Stimulated activated CD4-positive, alpha-beta T cell treated with anti-CD3 and anti-CD28 coated beads, Interleukin-2, amount 100 ng/mL, for 48 hours (primary cell): ENCODE results near the gene CRELD2.

Source experiments
- DNase-seq, 2 donors: peaks; one replicate each; pipeline ENCODE4 v3.0.0-alpha.2; 2020

CRELD2 gene

DNA sequence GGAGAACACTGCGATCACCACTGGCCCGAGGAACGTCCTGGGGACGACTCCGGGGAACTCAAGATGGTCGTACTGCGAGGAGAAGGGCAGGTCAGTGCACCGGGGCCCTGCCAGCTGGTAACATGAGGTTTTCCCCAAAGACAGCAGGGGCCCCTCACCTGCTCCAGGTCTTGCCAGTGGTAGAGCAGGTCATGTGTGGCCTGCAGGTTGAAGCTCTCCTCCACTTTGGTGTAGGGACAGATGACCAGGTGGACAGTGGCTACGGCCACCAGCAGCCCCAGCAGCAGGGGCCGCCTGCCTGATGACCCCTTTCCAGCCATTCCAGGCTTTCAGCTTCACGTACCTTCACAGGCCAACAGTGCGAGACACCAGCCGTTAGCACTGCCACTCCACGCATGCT lies 5.0 kb upstream of the CRELD2 start:
- DNase-seq = no peak

DNA sequence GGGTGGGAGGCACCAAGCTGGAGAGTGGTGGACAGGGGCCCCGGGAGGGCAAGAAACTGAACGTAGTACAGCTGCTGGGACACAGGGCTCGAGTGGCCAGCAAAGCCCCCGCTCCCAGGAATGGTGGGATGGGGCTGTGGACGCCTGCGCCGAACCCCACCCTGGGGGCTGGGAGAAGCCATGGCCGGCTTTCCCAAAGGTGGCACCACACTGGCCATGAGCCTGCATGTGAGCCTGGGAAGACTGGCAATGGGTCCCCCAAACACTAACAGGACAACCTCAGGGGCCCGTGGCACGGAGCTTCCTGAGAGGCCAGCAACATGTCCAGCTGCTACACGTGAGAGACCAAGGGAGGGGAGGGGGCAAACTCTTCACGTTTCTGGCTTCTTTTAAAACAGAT lies 4.2 kb upstream of the CRELD2 start:
- DNase-seq = no peak

DNA sequence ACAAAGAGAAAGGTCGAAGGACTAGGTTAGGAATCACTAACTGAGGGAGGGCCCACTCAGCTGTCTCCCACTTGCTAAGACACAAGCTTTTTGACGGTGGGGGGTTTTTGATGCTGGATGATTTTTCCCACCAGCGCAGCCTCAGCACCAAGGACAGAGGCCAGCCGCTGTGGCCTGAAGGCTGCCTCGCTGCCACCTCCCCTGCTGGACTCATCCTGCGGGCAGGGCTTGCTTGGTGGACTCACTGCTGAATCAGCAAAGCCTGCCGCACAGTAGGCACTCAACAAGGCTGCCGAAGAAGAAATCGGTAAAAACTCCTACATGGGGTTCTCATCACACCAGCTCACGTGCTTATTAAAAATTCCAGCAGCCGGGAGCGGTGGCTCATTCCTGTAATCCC lies 2.8 kb upstream of the CRELD2 start:
- no peak for DNase-seq

DNA sequence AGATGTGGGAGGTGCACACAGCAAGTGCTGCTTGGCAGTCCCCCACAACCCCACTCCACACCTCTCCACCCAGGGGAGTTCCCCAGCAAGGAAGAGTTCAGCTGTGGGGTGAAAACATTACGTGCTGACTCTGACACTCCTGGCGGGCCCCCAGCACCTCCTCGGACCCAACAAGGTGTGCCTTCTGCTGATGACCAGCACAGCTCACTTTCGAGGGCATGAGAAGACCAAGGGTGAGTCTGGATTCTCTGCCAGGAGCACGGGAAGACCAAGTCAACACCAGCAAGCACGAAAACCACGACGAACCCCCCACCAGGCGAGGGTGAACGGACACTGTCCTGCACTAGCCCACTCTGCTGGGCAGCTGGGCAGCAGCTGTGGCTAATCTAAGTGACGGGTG lies 1.6 kb upstream of the CRELD2 start:
- no peak for DNase-seq

DNA sequence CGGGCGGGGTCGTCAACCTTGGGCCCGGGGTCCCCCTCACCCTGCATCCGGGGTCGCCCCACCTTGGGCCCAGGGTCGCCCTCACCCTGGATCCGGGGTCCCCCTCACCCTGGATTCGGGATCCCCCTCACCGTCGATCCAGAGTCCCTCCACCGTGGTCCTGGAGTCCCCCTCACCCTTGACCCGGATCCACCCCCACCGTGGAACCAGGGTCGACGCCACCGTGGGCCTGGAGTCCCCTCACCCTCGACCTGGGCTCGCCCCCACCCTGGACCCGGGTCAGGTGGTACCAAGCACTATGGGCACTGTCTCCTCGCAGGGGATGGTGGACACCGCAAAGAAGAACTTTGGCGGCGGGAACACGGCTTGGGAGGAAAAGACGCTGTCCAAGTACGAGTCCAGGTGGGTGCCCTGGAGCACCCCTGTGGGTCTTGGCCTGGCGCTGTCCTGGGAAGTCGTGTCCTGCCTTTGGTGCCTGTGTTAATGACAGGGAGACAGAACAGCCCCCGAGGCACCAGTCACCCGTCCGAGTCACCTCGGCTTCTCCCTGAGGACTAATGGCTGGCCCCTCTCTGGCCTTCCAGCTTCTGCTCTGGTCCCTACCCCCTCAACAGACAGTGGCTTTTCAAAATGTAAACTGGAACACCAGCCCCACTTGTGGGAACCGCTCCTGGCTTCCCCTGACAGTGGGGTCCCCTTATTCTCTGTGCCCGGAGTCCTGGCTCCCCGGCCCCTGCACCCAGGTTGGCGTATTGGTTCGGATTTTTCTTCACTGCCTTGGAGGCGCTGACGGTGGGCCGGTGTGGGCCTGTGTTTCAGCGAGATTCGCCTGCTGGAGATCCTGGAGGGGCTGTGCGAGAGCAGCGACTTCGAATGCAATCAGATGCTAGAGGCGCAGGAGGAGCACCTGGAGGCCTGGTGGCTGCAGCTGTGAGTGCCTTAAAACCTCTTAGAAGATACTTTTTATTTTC lies 762 bp downstream of the CRELD2 start:
- no peak for DNase-seq

DNA sequence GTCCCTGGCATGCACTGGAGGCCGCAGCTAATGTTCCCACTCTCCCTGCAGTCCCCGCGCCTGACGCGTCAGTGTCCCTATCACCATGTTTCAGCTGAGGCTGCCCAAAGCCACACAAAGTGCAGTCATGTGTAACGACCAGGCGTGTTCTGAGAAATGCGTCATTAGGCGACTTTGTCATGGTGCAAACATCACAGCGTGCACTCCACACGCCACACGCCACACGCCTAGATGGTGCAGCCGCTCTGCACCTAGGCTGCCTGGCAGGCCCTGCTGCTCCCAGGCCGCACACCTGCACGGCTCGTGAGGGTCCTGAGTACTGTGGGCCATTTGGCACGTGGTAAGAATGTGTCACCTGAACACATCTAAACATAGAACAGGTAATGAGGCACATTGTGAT lies 2.4 kb downstream of the CRELD2 start:
- DNase-seq = no peak

DNA sequence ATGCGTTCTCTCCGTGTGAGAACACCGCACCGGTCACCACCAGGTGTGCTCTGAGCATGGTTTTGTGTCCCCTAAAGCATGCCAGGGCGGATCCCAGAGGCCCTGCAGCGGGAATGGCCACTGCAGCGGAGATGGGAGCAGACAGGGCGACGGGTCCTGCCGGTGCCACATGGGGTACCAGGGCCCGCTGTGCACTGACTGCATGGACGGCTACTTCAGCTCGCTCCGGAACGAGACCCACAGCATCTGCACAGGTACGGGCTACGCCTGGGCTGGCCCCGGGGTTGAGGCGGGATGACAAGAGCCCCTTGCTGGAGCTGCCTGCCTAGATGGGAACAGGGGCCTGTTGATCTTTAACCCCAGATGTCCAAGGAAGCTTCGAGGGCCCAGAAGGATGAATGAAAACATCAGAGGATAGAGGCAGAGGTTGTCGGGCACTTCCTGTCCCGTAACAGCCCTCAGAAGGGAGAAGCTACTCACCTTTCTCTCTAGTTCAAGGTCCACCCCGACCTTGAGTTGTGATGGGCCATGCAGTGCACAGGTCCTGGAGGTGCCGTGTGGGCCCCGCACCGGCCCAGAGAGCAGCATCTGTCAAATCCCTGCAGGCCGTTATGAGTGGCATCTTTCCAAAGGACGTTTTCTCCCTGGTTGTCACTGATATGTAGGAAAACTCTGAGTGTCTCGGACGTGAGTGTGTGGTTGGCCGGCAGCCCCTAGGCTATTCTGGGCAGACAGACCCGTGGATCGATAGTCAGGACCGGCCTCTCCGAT lies 3.3 kb downstream of the CRELD2 start:
- DNase-seq = no peak

DNA sequence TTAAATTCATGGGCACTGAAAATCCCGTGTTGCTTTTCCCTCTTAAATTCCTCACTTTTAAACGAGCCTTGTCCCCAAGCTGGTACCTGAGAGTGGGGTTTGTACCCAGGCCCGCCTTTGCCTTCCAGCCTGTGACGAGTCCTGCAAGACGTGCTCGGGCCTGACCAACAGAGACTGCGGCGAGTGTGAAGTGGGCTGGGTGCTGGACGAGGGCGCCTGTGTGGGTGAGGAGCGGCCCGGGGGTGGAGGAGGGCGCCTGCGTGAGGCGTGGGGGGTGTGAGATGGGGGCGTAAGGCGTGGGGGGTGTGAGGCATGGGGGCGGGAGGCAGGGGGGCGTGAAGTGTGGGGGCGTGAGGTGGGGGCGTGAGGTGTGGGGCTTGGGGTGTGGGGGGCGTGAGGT lies 4.0 kb downstream of the CRELD2 start:
- DNase-seq = no peak

DNA sequence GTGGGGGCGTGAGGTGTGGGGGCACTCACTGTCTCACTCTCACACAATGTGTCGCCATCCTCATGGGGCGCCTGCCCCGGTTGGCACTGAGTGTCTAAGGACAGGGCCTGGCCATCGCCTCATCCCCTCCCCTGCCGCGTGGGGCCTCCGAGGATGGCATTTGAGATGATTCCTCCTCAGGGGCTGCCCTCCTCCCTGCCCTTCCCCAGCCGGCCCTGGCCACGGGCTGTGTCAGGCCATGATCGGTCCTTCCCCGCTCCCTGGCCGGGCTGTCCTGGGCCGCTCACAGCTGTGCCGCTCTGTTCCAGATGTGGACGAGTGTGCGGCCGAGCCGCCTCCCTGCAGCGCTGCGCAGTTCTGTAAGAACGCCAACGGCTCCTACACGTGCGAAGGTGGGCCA lies 4.5 kb downstream of the CRELD2 start:
- DNase-seq = no peak

DNA sequence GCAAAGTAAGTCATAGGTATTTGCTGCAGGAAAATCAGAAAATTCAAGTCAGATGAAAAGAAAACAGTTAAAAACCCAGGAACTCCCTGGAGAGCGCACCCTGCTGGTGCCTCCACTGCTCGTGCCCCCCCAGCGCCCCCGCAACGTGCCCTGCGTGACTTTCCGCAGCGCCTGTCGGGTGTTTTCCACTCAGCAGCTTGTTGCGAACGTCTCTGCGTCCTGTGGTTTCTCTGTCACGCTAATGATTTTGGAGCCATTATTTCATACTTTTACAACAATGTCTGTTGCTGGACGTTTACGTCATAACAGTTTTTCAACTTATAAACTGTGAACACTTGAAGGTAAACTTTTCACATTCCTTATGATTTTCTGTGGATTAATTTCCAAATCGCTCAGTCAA lies 5.0 kb downstream of the CRELD2 start:
- DNase-seq = no peak

DNA sequence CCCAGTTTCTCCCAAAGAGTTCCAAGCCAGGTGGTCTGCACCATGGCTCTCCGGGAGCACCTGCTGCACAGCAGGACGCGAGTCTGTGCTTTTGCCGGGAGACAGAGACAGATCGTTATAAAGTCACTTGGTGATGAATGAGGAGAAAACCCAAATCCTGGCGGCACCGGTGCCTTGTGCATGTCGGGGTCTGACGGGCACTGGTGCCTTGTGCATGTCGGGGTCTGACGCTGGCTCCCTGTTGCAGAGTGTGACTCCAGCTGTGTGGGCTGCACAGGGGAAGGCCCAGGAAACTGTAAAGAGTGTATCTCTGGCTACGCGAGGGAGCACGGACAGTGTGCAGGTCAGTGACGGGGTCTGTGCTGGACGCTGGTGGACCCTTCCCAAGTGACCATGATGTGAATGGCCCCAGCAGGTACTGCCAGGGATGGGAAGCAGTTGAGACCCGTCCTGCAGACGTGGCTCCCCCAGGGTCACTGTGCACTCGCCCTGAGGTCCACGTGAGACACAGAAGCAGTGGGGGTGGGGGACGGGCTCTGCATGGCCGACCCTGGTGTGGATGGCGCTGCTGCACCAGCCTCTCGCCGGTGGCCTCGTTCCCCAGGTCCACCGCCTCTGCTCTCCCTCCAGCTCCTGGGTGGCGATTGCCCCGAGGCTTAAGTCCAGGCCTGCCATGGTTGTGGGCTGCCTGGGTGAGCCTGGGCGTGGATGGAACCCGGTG lies 5.8 kb downstream of the CRELD2 start:
- no peak for DNase-seq

DNA sequence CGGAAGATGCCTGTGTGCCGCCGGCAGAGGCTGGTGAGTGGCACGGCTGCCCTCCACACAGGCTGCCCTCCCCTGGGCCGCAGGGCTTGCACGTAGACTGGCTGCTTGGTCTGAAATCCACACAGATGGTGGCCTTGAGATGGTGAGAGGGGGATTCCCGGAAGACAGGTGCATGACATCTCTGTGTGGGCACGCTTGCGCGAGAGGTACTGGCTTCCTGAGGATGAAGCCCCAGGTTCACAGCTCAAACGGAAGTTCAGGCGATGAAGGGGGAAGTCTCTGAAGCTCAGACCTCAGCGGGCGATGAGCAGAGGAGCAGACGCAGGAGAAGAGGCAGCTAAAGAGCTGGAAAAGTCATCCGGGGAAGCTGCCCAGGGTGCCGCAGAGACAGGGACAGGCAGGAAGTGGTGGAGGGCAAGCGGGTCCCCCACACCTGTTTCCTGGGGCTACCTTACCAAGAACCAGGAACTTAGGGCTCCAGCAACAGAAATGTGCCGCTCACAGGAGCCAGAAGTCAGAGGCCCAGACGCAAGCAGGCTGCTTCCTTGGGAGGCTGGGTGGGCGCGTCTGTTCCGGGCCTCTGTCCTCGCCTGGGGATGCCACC lies 7.2 kb downstream of the CRELD2 start:
- peak in 1 of 2 donors; percentile 46 for DNase-seq

DNA sequence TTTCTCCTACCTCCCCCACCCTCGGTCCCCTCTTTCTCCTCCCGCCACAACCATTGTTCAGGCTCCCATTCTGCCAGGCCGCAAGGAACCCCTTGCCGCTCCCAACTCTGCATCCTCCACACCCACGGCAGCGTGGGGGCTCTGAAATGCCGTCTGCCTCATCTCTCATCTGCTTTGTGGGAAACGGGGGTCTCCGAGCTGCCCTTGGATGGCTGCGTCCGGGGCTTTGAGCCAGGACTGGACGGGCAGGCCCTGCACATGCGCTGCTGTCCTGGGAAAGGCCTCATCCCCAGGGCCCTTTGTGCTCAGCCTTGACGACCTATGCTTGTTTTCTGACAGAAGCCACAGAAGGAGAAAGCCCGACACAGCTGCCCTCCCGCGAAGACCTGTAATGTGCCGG lies 8.5 kb downstream of the CRELD2 start:
- no peak for DNase-seq

DNA sequence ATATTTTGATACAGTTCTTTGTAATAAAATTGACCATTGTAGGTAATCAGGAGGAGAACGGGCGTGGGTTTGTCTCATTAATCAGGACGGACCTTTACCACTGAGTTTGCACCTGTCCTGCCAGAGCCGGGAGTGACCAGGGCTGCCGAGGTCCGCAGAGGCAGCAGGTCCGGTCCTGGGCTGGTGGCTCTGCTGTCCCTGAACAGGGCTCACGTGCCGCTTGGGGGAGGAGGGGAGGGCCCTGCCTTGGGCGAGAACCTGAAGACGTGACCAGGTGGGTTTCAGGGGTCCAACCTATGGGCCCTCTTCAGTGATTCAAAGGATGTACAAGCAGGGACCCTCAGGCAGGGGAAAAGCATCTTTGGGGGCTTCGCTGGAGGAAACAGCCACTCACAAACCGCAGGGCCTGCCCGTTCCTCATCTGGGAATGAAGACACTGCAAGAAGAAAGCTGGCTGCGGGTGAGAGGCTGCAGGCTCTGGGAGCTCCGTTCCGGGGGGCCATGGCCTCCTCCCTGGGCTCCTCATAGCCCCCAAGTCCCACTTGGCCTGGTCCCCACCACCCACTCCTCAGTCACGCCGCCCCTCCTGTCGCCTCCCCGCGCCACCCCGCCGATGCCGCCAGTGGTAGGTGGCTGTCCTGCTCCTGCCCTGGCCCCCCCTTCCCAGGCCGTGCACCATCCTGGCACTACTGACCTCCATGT lies 9.2 kb downstream of the CRELD2 start:
- DNase-seq = no peak

DNA sequence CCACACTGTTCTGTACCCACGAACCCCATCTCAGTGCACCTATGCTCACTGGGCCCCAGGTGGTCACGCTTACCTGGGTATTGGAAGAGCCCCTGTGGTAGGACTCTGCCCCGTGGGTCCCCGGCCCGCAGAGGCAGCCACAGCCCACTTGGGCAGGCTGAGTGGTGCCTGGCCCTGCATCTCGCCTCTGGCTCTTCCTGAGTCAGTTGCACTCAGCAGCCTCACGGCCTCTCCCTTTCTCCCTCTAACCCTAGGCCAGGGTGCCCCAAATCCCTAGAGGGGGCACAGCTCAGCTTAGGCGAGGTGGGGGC lies 9.7 kb downstream of the CRELD2 start:
- DNase-seq = no peak

DNA sequence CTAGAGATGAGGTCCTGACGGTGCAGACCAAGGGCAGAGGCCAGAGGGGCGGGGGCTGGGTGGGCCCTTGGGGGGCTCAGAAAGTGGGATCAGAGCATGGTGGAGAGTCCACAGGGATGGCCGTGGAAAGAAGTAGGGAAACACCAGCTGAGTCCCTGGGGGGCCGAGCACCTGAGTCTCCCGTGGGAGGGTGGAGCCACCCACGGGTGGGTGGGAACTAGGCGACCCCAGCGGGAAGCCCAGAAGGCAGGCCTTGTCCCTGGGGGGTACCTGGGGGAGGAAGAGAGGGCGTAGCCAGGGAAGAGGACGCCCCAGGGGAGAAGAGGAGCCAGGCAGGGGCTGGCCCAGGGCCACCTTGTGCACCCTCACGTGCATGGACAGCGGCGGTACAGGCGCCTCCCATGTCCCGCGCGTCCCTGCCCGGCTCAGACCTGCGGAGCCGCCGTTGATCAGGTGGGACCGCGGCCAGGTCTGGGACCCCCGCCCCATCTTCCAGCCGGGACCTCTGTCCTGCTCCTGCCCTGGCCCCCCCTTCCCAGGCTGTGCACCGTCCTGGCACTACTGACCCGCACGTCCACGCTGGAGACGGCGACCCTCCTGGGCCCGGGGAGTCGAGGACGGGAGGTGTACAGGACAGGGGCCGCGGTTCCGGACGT lies 10.2 kb downstream of the CRELD2 start:
- no peak for DNase-seq

DNA sequence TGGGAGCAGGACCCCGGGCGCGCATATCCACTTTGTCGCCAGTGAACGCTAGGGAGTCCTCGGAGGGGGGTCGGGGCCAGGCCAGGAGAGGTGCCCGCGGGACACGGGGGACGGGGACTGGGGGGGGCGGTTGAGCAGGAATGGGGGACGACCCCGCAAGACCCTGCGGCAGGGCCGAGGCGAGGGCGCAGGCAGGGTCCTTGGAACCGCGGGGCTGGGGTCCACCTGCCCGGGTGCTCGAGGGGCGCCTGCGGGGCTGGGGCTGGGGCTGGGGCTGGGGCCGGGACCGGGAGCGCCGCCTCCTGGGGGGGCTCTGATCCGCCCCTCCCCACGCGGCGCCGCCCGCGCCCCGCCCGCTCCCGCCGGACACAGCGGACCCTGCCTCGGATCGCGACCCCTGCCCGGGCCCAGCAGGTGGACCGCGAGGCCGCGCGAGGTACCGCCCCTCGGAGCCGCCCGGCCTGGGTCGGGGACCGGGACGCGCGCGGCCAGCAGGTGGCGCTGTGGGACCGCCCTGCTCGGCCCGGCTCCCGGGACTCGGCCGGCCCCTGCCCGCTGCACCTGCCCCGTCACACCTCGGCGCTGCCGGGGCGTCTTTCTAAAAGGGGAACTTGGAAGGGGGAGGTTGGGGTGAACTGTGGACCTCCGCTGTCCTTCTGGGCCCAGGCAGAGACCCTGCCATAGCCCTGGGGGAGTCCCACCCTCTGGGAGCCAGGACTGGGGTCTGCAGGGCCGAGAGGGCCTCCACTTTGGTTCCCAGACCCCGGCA lies 11.0 kb downstream of the CRELD2 start:
- peak; percentile 78 to 90 for DNase-seq

DNA sequence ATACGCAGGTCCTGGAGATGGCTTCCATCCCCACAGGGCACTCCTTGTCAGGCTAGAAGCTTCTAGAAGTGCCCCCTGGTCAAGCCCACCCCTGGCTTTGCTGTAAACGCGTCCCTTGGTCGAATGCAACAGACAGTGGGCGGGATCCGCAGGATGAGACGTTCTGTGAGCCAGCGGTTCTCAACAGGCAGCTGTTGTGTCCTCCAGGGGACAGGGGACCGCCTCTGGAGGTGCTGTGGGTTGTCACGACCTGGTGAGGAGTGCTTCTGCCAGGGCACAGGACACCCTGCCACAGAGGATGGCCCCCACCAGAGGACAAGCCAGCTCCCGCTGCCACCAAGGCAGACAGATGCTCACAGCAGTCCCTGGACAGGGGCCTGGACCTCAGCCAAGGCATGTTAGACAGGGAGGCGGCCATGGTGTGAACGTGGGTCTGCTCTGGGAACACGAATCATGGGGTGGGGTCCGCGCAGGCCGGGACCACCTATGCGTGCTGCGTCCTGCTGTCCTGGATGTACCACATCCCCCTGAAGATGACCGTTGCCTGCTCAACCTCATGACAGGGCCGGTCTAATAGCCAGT lies 11.7 kb downstream of the CRELD2 start:
- DNase-seq = no peak

DNA sequence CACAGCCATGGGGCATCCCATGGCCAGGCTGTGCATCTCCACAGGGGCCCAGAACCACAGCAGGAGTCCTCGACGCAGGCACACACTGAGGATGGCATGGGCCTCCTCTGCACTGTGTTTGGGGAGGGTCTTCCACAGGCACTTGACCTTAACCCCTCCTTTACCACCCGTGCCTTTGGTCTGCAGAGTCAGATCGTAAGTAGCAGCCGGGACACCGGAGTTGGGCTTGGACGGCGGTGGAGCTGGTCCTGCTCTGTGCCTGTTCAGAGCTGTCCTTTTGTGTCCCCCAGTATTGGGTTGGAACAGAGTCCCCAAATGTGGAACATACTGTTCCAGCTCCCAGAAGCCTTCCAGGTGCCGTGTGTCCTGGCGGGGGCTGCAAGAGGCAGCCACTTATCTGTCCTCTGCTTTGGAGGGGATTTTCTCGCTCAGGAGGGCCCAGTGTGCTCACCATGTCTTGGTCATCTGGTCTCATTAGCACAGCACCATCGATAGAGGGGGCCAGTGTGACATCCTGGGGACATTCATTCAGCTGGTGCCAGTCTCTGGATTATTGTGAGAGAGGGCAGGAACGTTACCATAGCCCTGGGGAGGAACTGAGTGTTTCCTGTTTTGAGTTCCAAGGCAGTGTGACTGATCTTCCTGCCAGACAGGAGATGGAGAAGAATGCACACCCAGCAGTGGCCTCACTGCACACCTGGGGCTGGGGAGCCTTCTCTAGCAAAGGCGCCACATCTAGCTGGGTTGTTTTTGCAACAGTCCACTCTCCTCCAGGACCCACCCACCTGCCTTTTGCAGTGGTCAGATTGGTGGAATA lies 12.4 kb downstream of the CRELD2 start:
- DNase-seq = peak in 1 of 2 donors; percentile 39
